KMS-11 (cell line): ENCODE data around the gene WNT2B.

Source experiments
- H2AFZ ChIP-seq: fragments of 200-600 bp; sonication (generic); 2 replicates; pipeline ENCODE4 v1.6.1; 2016; ENCODE audit warnings: antibody characterized with exemption, mixed run types, low read depth
- H3K27ac ChIP-seq: fragments of 200-600 bp; sonication (generic); 2 replicates; pipeline ENCODE4 v1.6.1; 2016; ENCODE audit warnings: mild to moderate bottlenecking, mixed run types
- H3K27me3 ChIP-seq: fragments of 200-600 bp; sonication (generic); 2 replicates; pipeline ENCODE4 v1.6.1; 2017; ENCODE audit warnings: mild to moderate bottlenecking, low read depth, mixed run types, moderate library complexity; ENCODE audit not compliant: insufficient read depth
- H3K36me3 ChIP-seq: fragments of 200-600 bp; sonication (generic); 2 replicates; pipeline ENCODE4 v1.6.1; 2017; ENCODE audit warnings: mild to moderate bottlenecking, mixed run types; ENCODE audit not compliant: insufficient read depth
- H3K4me1 ChIP-seq: fragments of 200-600 bp; sonication (generic); 2 replicates; pipeline ENCODE4 v1.6.1; 2016; ENCODE audit warnings: mild to moderate bottlenecking, low read depth, mixed run types; ENCODE audit not compliant: poor library complexity, severe bottlenecking
- H3K4me2 ChIP-seq: fragments of 200-600 bp; sonication (generic); 2 replicates; pipeline ENCODE4 v1.7.0; 2016; ENCODE audit warnings: mild to moderate bottlenecking, mixed run types
- H3K4me3 ChIP-seq: fragments of 200-600 bp; sonication (generic); IDR thresholded peaks from 2 replicates; pipeline ENCODE4 v1.6.1; 2017; ENCODE audit warnings: low read depth, low read length, mixed read lengths; ENCODE audit not compliant: insufficient read depth
- H3K79me2 ChIP-seq: fragments of 200-600 bp; sonication (generic); 2 replicates; pipeline ENCODE4 v1.6.1; 2016; ENCODE audit warnings: low read depth, mixed run types; ENCODE audit not compliant: insufficient read depth
- H3K9ac ChIP-seq: fragments of 200-600 bp; sonication (generic); 2 replicates; pipeline ENCODE4 v1.6.1; 2016; ENCODE audit warnings: mild to moderate bottlenecking, mixed run types
- H4K20me1 ChIP-seq: fragments of 200-600 bp; sonication (generic); 2 replicates; pipeline ENCODE4 v1.6.1; 2016; ENCODE audit warnings: mild to moderate bottlenecking, mixed run types; ENCODE audit not compliant: insufficient read depth
- TF ChIP-seq, protein P1 (sequence below): fragments of 200-600 bp; sonication (generic); conservative IDR thresholded peaks from 2 replicates; pipeline ENCODE4 v1.6.1; 2017; ENCODE audit warnings: low read depth, mild to moderate bottlenecking, antibody characterized with exemption, low read length, moderate library complexity, mixed read lengths

Gene WNT2B

DNA sequence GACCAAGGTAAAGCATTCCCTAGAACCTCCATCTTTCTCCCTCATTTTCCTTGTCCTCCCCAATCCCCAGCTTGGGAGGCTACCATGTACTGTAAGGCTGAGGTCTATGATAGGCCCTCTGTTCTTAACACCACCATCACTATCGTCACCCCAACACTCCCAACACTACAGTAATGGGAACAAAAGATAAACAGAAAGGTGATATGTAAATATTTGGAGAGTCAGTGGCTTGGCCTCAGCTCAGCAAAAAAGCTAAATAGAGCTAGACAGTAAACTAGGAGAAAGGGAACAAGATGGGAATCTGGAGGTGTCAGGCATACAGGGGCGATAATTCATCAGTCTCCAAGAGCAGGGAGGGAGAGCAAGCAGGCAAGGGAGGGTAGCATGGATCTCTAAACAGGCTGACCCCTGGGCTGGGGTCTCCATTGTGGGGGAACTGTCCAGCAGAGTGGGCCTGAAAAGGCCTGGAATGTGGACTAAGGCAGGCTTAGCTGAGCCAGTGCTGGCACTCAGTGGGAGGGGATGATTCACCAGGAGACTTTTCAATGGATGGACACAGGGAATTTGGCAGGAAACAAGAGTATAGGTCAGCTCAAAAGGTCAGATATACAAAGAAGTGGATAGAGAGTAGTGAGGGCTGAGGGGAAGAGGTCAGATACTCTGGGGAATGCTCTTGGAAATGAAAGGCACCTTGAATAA is 6.7 kb downstream of the WNT2B start:
- Histone ChIP-seq H3K4me2 (no peak overlapping the region), H3K79me2 (no peaks in the 10 kb centered on the region), H3K27me3 (no peaks in the 10 kb centered on the region), H3K4me1 (no peaks in the 10 kb centered on the region), H3K9ac (no peak overlapping the region), H2AFZ (no peak overlapping the region), H3K36me3 (no peaks in the 10 kb centered on the region), H4K20me1 (no peaks in the 10 kb centered on the region), H3K4me3 (no peak overlapping the region), H3K27ac (no peak overlapping the region)
- TF ChIP-seq, protein P1, sequence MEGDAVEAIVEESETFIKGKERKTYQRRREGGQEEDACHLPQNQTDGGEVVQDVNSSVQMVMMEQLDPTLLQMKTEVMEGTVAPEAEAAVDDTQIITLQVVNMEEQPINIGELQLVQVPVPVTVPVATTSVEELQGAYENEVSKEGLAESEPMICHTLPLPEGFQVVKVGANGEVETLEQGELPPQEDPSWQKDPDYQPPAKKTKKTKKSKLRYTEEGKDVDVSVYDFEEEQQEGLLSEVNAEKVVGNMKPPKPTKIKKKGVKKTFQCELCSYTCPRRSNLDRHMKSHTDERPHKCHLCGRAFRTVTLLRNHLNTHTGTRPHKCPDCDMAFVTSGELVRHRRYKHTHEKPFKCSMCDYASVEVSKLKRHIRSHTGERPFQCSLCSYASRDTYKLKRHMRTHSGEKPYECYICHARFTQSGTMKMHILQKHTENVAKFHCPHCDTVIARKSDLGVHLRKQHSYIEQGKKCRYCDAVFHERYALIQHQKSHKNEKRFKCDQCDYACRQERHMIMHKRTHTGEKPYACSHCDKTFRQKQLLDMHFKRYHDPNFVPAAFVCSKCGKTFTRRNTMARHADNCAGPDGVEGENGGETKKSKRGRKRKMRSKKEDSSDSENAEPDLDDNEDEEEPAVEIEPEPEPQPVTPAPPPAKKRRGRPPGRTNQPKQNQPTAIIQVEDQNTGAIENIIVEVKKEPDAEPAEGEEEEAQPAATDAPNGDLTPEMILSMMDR: no peak

- Histone ChIP-seq H3K27ac (no peak overlapping the region), H3K9ac (no peak overlapping the region), H3K36me3 (no peaks in the 10 kb centered on the region), H2AFZ (no peak overlapping the region), H4K20me1 (no peaks in the 10 kb centered on the region), H3K4me3 (no peak overlapping the region), H3K4me1 (no peaks in the 10 kb centered on the region), H3K4me2 (no peak overlapping the region), H3K27me3 (no peaks in the 10 kb centered on the region), H3K79me2 (no peaks in the 10 kb centered on the region)
- TF ChIP-seq, protein P1: no peak
These were observed 7.4 kb downstream of the WNT2B start for GRCh38 chr1:112516141-112516540.

DNA sequence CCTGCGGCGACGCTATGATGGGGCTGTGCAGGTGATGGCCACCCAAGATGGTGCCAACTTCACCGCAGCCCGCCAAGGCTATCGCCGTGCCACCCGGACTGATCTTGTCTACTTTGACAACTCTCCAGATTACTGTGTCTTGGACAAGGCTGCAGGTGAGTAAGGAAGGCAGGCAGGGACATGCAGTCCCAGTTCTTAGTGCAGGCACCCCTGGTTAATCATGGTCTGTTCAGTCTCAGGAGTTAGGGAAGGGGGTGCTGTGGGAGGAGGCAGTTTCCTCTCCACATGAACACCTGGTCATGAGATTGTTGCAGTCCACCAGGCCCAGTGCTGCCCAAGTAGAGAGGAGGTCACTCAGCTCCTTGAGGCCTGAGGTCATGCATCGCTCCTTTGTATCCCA is 8.5 kb downstream of the WNT2B start:
- Histone ChIP-seq H3K4me1 (no peaks in the 10 kb centered on the region), H3K4me2 (no peak overlapping the region), H4K20me1 (no peaks in the 10 kb centered on the region), H2AFZ (no peak overlapping the region), H3K27me3 (no peaks in the 10 kb centered on the region), H3K79me2 (no peaks in the 10 kb centered on the region), H3K9ac (no peak overlapping the region), H3K36me3 (no peaks in the 10 kb centered on the region), H3K27ac (no peak overlapping the region), H3K4me3 (no peak overlapping the region)
- TF ChIP-seq, protein P1: no peak

DNA sequence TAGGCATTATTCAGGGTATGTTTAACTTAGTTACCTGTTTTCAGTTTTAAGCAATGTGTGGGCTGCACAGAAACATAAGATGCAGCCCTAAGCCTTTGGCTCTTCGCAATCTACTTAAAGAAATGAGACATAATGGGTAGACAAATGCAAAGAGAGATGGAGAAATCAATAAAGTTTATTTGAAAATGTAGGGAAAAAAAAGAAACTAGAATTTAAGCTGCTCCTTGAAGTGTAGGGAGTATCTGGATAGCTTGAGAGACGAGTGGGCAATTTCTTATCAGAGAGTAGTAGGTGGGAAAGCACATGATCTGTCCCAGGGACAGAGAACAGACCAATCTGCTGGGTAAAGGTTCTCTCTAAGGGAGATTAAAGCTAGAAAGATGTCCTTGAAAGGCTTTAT is 8.9 kb downstream of the WNT2B start:
- H3K9ac ChIP-seq: no peak overlapping the region
- no peaks in the 10 kb centered on the region for H3K79me2 ChIP-seq
- H3K27ac ChIP-seq: no peak overlapping the region
- H3K4me3 ChIP-seq: no peak overlapping the region
- no peaks in the 10 kb centered on the region for H3K36me3 ChIP-seq
- TF ChIP-seq, protein P1: no peak
- no peak overlapping the region for H3K4me2 ChIP-seq
- H2AFZ ChIP-seq: no peak overlapping the region
- H4K20me1 ChIP-seq: no peaks in the 10 kb centered on the region
- no peaks in the 10 kb centered on the region for H3K27me3 ChIP-seq
- H3K4me1 ChIP-seq: no peaks in the 10 kb centered on the region
